Nucleus accumbens (tissue), 56 donors: Measurements from ENCODE around the gene MIR17HG.
"Not testable (repeated sequence)": the region's sequence is repeated elsewhere in the genome, so short reads cannot be mapped to it uniquely, and the experiment has no call there.

Experiments used
- DNase-seq, 56 donors: peaks; one replicate each; lab custom pipeline; 2025; lab: John Stamatoyannopoulos, UW

Gene MIR17HG

GRCh38 chr13:91347202-91347995 lies at the start of gene MIR17HG:
TSS of gene MIR17HG (plus strand) at chr13:91347687.
- DNase-seq = peak in 55 of 56 donors; percentile 31 to 91 (median 77)

- DNase-seq = no peak
Observed at GRCh38 chr13:91298060-91298459, 49.4 kb upstream of the MIR17HG start.

- no peak for DNase-seq
Observed at GRCh38 chr13:91302111-91302510, 45.4 kb upstream of the MIR17HG start.

- DNase-seq = no peak
Observed at GRCh38 chr13:91303031-91303430, 44.5 kb upstream of the MIR17HG start.

- DNase-seq = no peak
Observed at GRCh38 chr13:91304741-91305140, 42.7 kb upstream of the MIR17HG start.

- no peak for DNase-seq
Observed at GRCh38 chr13:91305652-91306051, 41.8 kb upstream of the MIR17HG start.

- no peak for DNase-seq
Observed at GRCh38 chr13:91307887-91308286, 39.6 kb upstream of the MIR17HG start.

- no peak for DNase-seq
Observed at GRCh38 chr13:91308299-91308698, 39.2 kb upstream of the MIR17HG start.

- no peak for DNase-seq
Observed at GRCh38 chr13:91311491-91311890, 36.0 kb upstream of the MIR17HG start.

GRCh38 chr13:91312324-91312723 lies 35.2 kb upstream of the MIR17HG start:
- no peak for DNase-seq

GRCh38 chr13:91313103-91313502 lies 34.4 kb upstream of the MIR17HG start:
- peak in 5 of 56 donors; percentile 1 to 19 (median 2) for DNase-seq

GRCh38 chr13:91313581-91313980 lies 33.9 kb upstream of the MIR17HG start:
- no peak for DNase-seq

GRCh38 chr13:91314888-91315287 lies 32.6 kb upstream of the MIR17HG start:
- no peak for DNase-seq

- DNase-seq = no peak
Observed at GRCh38 chr13:91318886-91319285, 28.6 kb upstream of the MIR17HG start.

GRCh38 chr13:91319996-91320395 lies 27.5 kb upstream of the MIR17HG start:
- DNase-seq = no peak

- not testable (repeated sequence) for DNase-seq
Observed at GRCh38 chr13:91320990-91321389, 26.5 kb upstream of the MIR17HG start.

GRCh38 chr13:91323349-91323748 lies 24.1 kb upstream of the MIR17HG start:
- no peak for DNase-seq

GRCh38 chr13:91326146-91326545 lies 21.3 kb upstream of the MIR17HG start:
- DNase-seq = no peak

- no peak for DNase-seq
Observed at GRCh38 chr13:91328726-91329125, 18.8 kb upstream of the MIR17HG start.

GRCh38 chr13:91329733-91330132 lies 17.8 kb upstream of the MIR17HG start:
- DNase-seq = no peak

GRCh38 chr13:91331047-91331915 lies 16.2 kb upstream of the MIR17HG start:
- no peak for DNase-seq

- DNase-seq = no peak
Observed at GRCh38 chr13:91346062-91346461, 1.4 kb upstream of the MIR17HG start.
